ENCODE results near the gene NRN1L. TPM values are rescaled to one million over a fixed set of nuclear protein-coding genes. Genes with fewer than 3 reads are reported as not detected.

NRN1L gene
- total RNA-seq, 2 donors from 2014 or later = 7.0 to 7.3 TPM

- no peaks in the 10 kb centered on the region for H3K4me1 ChIP-seq (ENCODE audit: control insufficient read depth, insufficient read depth, low read length)
- H3K9ac ChIP-seq (ENCODE audit: extremely low read depth, low read length, poor library complexity, severe bottlenecking) = no peak overlapping the region
- no peak overlapping the region for H3K27ac ChIP-seq (ENCODE audit: low read depth, low read length)
- Mint-ChIP-seq H3K27ac (no peak overlapping the region), H3K4me1 (peaks cover 24% of the 10 kb centered on the region), H3K4me3 (no peak overlapping the region), H3K9me3 (no peaks in the 10 kb centered on the region), H3K27me3 (ENCODE audit: insufficient read depth) (no peaks in the 10 kb centered on the region), H3K36me3 (ENCODE audit: low read depth) (peaks cover 16% of the 10 kb centered on the region)
- DNase-seq = no peak
- H3K9me3 ChIP-seq (ENCODE audit: control insufficient read depth, low read length) = no peaks in the 10 kb centered on the region
- H3K4me3 ChIP-seq (ENCODE audit: low read length) = no peak overlapping the region
- H3K27me3 ChIP-seq (ENCODE audit: control insufficient read depth, insufficient read depth, low read length, poor library complexity, severe bottlenecking) = no peaks in the 10 kb centered on the region
- H3K36me3 ChIP-seq (ENCODE audit: control insufficient read depth, insufficient read depth, low read length) = peaks cover 13% of the 10 kb centered on the region
- TF ChIP-seq CTCF (conservative IDR thresholded peaks at IDR 0.05) = no peak
- 90 to 91% methylated on average over 7 of the region's 7 CpGs for WGBS, 2 experiments (ENCODE audit: insufficient coverage in 1 of 2, insufficient read length in 1 of 2)
These were observed 49.1 kb downstream of the NRN1L start for GRCh38 chr16:67933805-67934204.

- Histone ChIP-seq H3K4me3 (ENCODE audit: low read length) (peak overlapping the region; percentile 93), H3K27ac (ENCODE audit: low read depth, low read length) (no peak overlapping the region), H3K27me3 (ENCODE audit: control insufficient read depth, insufficient read depth, low read length, poor library complexity, severe bottlenecking) (no peaks in the 10 kb centered on the region), H3K9ac (ENCODE audit: extremely low read depth, low read length, poor library complexity, severe bottlenecking) (peak overlapping the region; percentile 44), H3K4me1 (ENCODE audit: control insufficient read depth, insufficient read depth, low read length) (no peaks in the 10 kb centered on the region), H3K36me3 (ENCODE audit: control insufficient read depth, insufficient read depth, low read length) (peaks cover 6% of the 10 kb centered on the region), H3K9me3 (ENCODE audit: control insufficient read depth, low read length) (no peaks in the 10 kb centered on the region)
- H3K9me3 Mint-ChIP-seq = no peaks in the 10 kb centered on the region
- no peaks in the 10 kb centered on the region for H3K27me3 Mint-ChIP-seq (ENCODE audit: insufficient read depth)
- WGBS, 2 experiments (ENCODE audit: insufficient coverage in 1 of 2, insufficient read length in 1 of 2) = 68 to 85% methylated on average over 5 to 13 of the region's 13 CpGs
- no peak for TF ChIP-seq CTCF (conservative IDR thresholded peaks at IDR 0.05)
- H3K27ac Mint-ChIP-seq = no peak overlapping the region
- H3K4me3 Mint-ChIP-seq = peak overlapping the region; percentile 100
- no peak for DNase-seq
- peaks cover 15% of the 10 kb centered on the region for H3K36me3 Mint-ChIP-seq (ENCODE audit: low read depth)
- H3K4me1 Mint-ChIP-seq = peaks cover 24% of the 10 kb centered on the region
These were observed 49.8 kb downstream of the NRN1L start for GRCh38 chr16:67934306-67935100.

- peak overlapping the region; percentile 93 for H3K4me3 ChIP-seq (ENCODE audit: low read length)
- H3K4me1 ChIP-seq (ENCODE audit: control insufficient read depth, insufficient read depth, low read length) = no peaks in the 10 kb centered on the region
- H3K9ac ChIP-seq (ENCODE audit: extremely low read depth, low read length, poor library complexity, severe bottlenecking) = peak overlapping the region; percentile 44
- no peaks in the 10 kb centered on the region for H3K9me3 Mint-ChIP-seq
- peaks cover 24% of the 10 kb centered on the region for H3K4me1 Mint-ChIP-seq
- no peaks in the 10 kb centered on the region for H3K27me3 Mint-ChIP-seq (ENCODE audit: insufficient read depth)
- peaks cover 12% of the 10 kb centered on the region for H3K36me3 Mint-ChIP-seq (ENCODE audit: low read depth)
- 13 to 15% methylated on average over 11 to 13 of the region's 13 CpGs for WGBS, 2 experiments (ENCODE audit: insufficient coverage in 1 of 2, insufficient read length in 1 of 2)
- TF ChIP-seq CTCF (conservative IDR thresholded peaks at IDR 0.05) = no peak
- H3K27ac ChIP-seq (ENCODE audit: low read depth, low read length) = no peak overlapping the region
- no peak for DNase-seq
- peak overlapping the region; percentile 79 for H3K27ac Mint-ChIP-seq
- H3K27me3 ChIP-seq (ENCODE audit: control insufficient read depth, insufficient read depth, low read length, poor library complexity, severe bottlenecking) = no peaks in the 10 kb centered on the region
- H3K4me3 Mint-ChIP-seq = peak overlapping the region; percentile 100
- no peaks in the 10 kb centered on the region for H3K9me3 ChIP-seq (ENCODE audit: control insufficient read depth, low read length)
- peaks cover under 1% of the 10 kb centered on the region for H3K36me3 ChIP-seq (ENCODE audit: control insufficient read depth, insufficient read depth, low read length)
These were observed 50.4 kb downstream of the NRN1L start for GRCh38 chr16:67935101-67935401.

All from endodermal cell (in vitro differentiated cells).